GM23338 (cell line): Measurements from ENCODE around the gene PCBP2. TPM values are rescaled to one million over a fixed set of nuclear protein-coding genes. Genes with fewer than 3 reads are reported as not detected.

ENCODE experiments used
- ATAC-seq: fragments of 200-7000 bp; cut with Tn5 transposase; 3 replicates; pipeline ENCODE4 v1.9.1; 2020
- DNase-seq: peaks from one replicate; pipeline ENCODE4 v3.0.0-alpha.2; 2015; ENCODE audit warnings: low spot score
- H2AFZ ChIP-seq: fragments of 200-600 bp; sonication (generic); 2 replicates; pipeline ENCODE4 v1.8.0; 2016; ENCODE audit warnings: antibody characterized with exemption, mild to moderate bottlenecking, moderate library complexity
- H3F3A ChIP-seq: fragments of 200-600 bp; sonication (generic); replicated peaks from 2 replicates; pipeline ENCODE4 v1.8.0; 2017; ENCODE audit warnings: antibody characterized with exemption, mixed run types, low read depth
- H3K27ac ChIP-seq: fragments of 200-600 bp; sonication (generic); 2 replicates; pipeline ENCODE4 v1.6.1; 2016; ENCODE audit warnings: low read depth
- H3K27me3 ChIP-seq: fragments of 200-600 bp; sonication (generic); 2 replicates; pipeline ENCODE4 v1.8.0; 2016; ENCODE audit warnings: mild to moderate bottlenecking, mixed run types, moderate library complexity; ENCODE audit not compliant: insufficient read depth
- H3K36me3 ChIP-seq: fragments of 200-600 bp; sonication (generic); 2 replicates; pipeline ENCODE4 v1.8.0; 2016; ENCODE audit warnings: mild to moderate bottlenecking; ENCODE audit not compliant: insufficient read depth
- H3K4me1 ChIP-seq: fragments of 200-600 bp; sonication (generic); 2 replicates; pipeline ENCODE4 v1.8.0; 2016; ENCODE audit warnings: mild to moderate bottlenecking, moderate library complexity; ENCODE audit not compliant: insufficient read depth
- H3K4me2 ChIP-seq: fragments of 200-600 bp; sonication (generic); 2 replicates; pipeline ENCODE4 v1.7.1; 2017; ENCODE audit warnings: mixed run types
- H3K4me3 ChIP-seq: fragments of 200-600 bp; sonication (generic); 2 replicates; pipeline ENCODE4 v1.6.1; 2016; ENCODE audit warnings: mixed run types
- H3K79me2 ChIP-seq: fragments of 200-600 bp; sonication (generic); replicated peaks from 2 replicates; pipeline ENCODE4 v1.8.0; 2017; ENCODE audit warnings: mild to moderate bottlenecking; ENCODE audit not compliant: insufficient read depth
- H3K9me2 ChIP-seq: fragments of 200-600 bp; sonication (generic); 2 replicates; pipeline ENCODE4 v1.8.0; 2017; ENCODE audit not compliant: insufficient read depth
- H4K20me1 ChIP-seq: fragments of 200-600 bp; sonication (generic); replicated peaks from 2 replicates; pipeline ENCODE4 v1.8.0; 2017; ENCODE audit warnings: mild to moderate bottlenecking; ENCODE audit not compliant: insufficient read depth
- H3K27ac Mint-ChIP-seq: 2 replicates; pipeline ENCODE4 v1.8.0; 2020; ENCODE audit warnings: inconsistent platforms, mild to moderate bottlenecking, moderate library complexity, mixed read lengths
- H3K27me3 Mint-ChIP-seq: 3 replicates; pipeline ENCODE4 v1.8.0; 2022; ENCODE audit warnings: low read depth, mild to moderate bottlenecking, moderate library complexity, mixed read lengths, inconsistent platforms; ENCODE audit not compliant: insufficient read depth, poor library complexity
- H3K36me3 Mint-ChIP-seq: 3 replicates; pipeline ENCODE4 v1.8.0; 2021; ENCODE audit warnings: low read depth, mild to moderate bottlenecking, inconsistent platforms, moderate library complexity, mixed read lengths
- H3K4me1 Mint-ChIP-seq: 3 replicates; pipeline ENCODE4 v1.8.0; 2020; ENCODE audit warnings: mild to moderate bottlenecking, inconsistent platforms, mixed read lengths
- H3K4me3 Mint-ChIP-seq: 3 replicates; pipeline ENCODE4 v1.8.0; 2021; ENCODE audit warnings: moderate library complexity, mild to moderate bottlenecking, inconsistent platforms, mixed read lengths
- H3K9me3 Mint-ChIP-seq: 3 replicates; pipeline ENCODE4 v1.8.0; 2020; ENCODE audit warnings: moderate library complexity, mild to moderate bottlenecking, inconsistent platforms, mixed read lengths
- JUNB ChIP-seq: IDR thresholded peaks from one replicate; pipeline ENCODE4 v1.6.1; 2016; ENCODE audit warnings: antibody characterized with exemption; ENCODE audit not compliant: unreplicated experiment
- STAT1 ChIP-seq: IDR thresholded peaks from one replicate; pipeline ENCODE4 v1.6.1; 2016; ENCODE audit warnings: antibody characterized with exemption; ENCODE audit not compliant: unreplicated experiment
- ZNF331 ChIP-seq: fragments of 250-450 bp; sonication (Bioruptor Pico); IDR thresholded peaks from 2 replicates; pipeline ENCODE4 v1.5.0; 2020; ENCODE audit warnings: low read depth, mild to moderate bottlenecking, moderate library complexity
- polyA plus RNA-seq: library from polyadenylated mRNA; unstranded; fragments of >200 nt; fragmentation: Nextera tagmentation; extraction: Ambion mirVana; gene quantifications from 2 replicates; pipeline ENCODE4 v1.2.1, GENCODE V29; 2016
- total RNA-seq: library from RNA; depleted of rRNA; stranded (reverse); fragments of >200 nt; shearing (Covaris generic); gene quantifications from 2 replicates; pipeline ENCODE4 v1.2.3, GENCODE V29; 2014
- TF ChIP-seq, protein P1 (sequence below): fragments of 250-450 bp; sonication (Bioruptor Pico); IDR thresholded peaks from 2 replicates; pipeline ENCODE4 v1.5.0; 2020; ENCODE audit warnings: mild to moderate bottlenecking, moderate library complexity

The PCBP2 gene
- total and polyA plus RNA-seq, 2 experiments from 2014 or later, result 397 to 676 TPM

GRCh38 chr12:53483979-53484377, 32.1 kb downstream of the PCBP2 start (continued):
- TF ChIP-seq, protein P1, sequence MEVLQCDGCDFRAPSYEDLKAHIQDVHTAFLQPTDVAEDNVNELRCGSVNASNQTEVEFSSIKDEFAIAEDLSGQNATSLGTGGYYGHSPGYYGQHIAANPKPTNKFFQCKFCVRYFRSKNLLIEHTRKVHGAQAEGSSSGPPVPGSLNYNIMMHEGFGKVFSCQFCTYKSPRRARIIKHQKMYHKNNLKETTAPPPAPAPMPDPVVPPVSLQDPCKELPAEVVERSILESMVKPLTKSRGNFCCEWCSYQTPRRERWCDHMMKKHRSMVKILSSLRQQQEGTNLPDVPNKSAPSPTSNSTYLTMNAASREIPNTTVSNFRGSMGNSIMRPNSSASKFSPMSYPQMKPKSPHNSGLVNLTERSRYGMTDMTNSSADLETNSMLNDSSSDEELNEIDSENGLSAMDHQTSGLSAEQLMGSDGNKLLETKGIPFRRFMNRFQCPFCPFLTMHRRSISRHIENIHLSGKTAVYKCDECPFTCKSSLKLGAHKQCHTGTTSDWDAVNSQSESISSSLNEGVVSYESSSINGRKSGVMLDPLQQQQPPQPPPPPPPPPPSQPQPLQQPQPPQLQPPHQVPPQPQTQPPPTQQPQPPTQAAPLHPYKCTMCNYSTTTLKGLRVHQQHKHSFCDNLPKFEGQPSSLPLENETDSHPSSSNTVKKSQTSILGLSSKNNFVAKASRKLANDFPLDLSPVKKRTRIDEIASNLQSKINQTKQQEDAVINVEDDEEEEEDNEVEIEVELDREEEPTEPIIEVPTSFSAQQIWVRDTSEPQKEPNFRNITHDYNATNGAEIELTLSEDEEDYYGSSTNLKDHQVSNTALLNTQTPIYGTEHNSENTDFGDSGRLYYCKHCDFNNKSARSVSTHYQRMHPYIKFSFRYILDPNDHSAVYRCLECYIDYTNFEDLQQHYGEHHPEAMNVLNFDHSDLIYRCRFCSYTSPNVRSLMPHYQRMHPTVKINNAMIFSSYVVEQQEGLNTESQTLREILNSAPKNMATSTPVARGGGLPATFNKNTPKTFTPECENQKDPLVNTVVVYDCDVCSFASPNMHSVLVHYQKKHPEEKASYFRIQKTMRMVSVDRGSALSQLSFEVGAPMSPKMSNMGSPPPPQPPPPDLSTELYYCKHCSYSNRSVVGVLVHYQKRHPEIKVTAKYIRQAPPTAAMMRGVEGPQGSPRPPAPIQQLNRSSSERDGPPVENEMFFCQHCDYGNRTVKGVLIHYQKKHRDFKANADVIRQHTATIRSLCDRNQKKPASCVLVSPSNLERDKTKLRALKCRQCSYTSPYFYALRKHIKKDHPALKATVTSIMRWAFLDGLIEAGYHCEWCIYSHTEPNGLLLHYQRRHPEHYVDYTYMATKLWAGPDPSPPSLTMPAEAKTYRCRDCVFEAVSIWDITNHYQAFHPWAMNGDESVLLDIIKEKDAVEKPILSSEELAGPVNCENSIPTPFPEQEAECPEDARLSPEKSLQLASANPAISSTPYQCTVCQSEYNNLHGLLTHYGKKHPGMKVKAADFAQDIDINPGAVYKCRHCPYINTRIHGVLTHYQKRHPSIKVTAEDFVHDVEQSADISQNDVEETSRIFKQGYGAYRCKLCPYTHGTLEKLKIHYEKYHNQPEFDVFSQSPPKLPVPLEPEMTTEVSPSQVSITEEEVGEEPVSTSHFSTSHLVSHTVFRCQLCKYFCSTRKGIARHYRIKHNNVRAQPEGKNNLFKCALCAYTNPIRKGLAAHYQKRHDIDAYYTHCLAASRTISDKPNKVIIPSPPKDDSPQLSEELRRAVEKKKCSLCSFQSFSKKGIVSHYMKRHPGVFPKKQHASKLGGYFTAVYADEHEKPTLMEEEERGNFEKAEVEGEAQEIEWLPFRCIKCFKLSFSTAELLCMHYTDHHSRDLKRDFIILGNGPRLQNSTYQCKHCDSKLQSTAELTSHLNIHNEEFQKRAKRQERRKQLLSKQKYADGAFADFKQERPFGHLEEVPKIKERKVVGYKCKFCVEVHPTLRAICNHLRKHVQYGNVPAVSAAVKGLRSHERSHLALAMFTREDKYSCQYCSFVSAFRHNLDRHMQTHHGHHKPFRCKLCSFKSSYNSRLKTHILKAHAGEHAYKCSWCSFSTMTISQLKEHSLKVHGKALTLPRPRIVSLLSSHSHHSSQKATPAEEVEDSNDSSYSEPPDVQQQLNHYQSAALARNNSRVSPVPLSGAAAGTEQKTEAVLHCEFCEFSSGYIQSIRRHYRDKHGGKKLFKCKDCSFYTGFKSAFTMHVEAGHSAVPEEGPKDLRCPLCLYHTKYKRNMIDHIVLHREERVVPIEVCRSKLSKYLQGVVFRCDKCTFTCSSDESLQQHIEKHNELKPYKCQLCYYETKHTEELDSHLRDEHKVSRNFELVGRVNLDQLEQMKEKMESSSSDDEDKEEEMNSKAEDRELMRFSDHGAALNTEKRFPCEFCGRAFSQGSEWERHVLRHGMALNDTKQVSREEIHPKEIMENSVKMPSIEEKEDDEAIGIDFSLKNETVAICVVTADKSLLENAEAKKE (CRISPR knock-in tag), result no peak
- no peak for TF ChIP-seq ZNF331 (CRISPR knock-in tag)

- peaks cover 11% of the 10 kb centered on the region; the same call in 1 of the 2 replicates for H3K36me3 ChIP-seq
These were observed 33.0 kb downstream of the PCBP2 start for GRCh38 chr12:53484686-53485575.

More at GRCh38 chr12:53484686-53485575, 33.0 kb downstream of the PCBP2 start:
- H3K79me2 ChIP-seq, result no peaks in the 10 kb centered on the region
- DNase-seq (no peak), ATAC-seq (no peak)
- Mint-ChIP-seq H3K27ac (no peak overlapping the region), H3K4me3 (no peak overlapping the region), H3K27me3 (peaks cover 38% of the 10 kb centered on the region), H3K36me3 (peaks cover 62% of the 10 kb centered on the region), H3K4me1 (peaks cover 17% of the 10 kb centered on the region), H3K9me3 (no peaks in the 10 kb centered on the region; the same call in 2 of the 3 replicates)
- TF ChIP-seq ZNF331 (CRISPR knock-in tag), result no peak
- no peak for TF ChIP-seq STAT1
- no peak for TF ChIP-seq JUNB
- peaks cover 27% of the 10 kb centered on the region for H3F3A ChIP-seq
- no peak overlapping the region for H3K4me3 ChIP-seq
- no peaks in the 10 kb centered on the region for H3K9me2 ChIP-seq
- H3K27ac ChIP-seq, result no peak overlapping the region
- H3K4me1 ChIP-seq, result peaks cover 9% of the 10 kb centered on the region
- peaks cover 40% of the 10 kb centered on the region for H4K20me1 ChIP-seq
- no peak overlapping the region for H3K4me2 ChIP-seq
- H2AFZ ChIP-seq, result no peak overlapping the region
- H3K27me3 ChIP-seq, result no peaks in the 10 kb centered on the region
